CD1c-positive myeloid dendritic cell (primary cell): ENCODE data around the gene SDR39U1.

ENCODE experiments used
- DNase-seq: peaks from one replicate; pipeline ENCODE4 v3.0.0-alpha.2; 2016; ENCODE audit errors: extremely low spot score

SDR39U1 gene

GRCh38 chr14:24443053-24443665, 583 bp upstream of the SDR39U1 start:
- no peak for DNase-seq

GRCh38 chr14:24441904-24442239, 704 bp downstream of the SDR39U1 start:
- DNase-seq = no peak

GRCh38 chr14:24441485-24441884, 1.1 kb downstream of the SDR39U1 start:
- no peak for DNase-seq

- DNase-seq = no peak
These were observed 1.8 kb downstream of the SDR39U1 start for GRCh38 chr14:24440606-24441399.

- no peak for DNase-seq
These were observed 2.6 kb downstream of the SDR39U1 start for GRCh38 chr14:24439830-24440605.

- no peak for DNase-seq
These were observed 3.3 kb downstream of the SDR39U1 start for GRCh38 chr14:24439257-24439656.

- DNase-seq = peak; percentile 67
These were observed 4.1 kb downstream of the SDR39U1 start for GRCh38 chr14:24438223-24439097.

GRCh38 chr14:24437736-24438067, 4.9 kb downstream of the SDR39U1 start:
- DNase-seq = no peak

- DNase-seq = no peak
These were observed 5.4 kb downstream of the SDR39U1 start for GRCh38 chr14:24437020-24437735.

GRCh38 chr14:24436355-24437019, 6.1 kb downstream of the SDR39U1 start:
- DNase-seq = peak; percentile 78

GRCh38 chr14:24435998-24436354, 6.6 kb downstream of the SDR39U1 start:
- DNase-seq = no peak

- no peak for DNase-seq
These were observed 7.3 kb downstream of the SDR39U1 start for GRCh38 chr14:24435192-24435810.

GRCh38 chr14:24434676-24435075, 7.9 kb downstream of the SDR39U1 start:
- DNase-seq = no peak

GRCh38 chr14:24434036-24434435, 8.5 kb downstream of the SDR39U1 start:
- DNase-seq = no peak

GRCh38 chr14:24432259-24433131, 10.1 kb downstream of the SDR39U1 start:
- DNase-seq = no peak

- DNase-seq = peak; percentile 92
These were observed 10.9 kb downstream of the SDR39U1 start for GRCh38 chr14:24431569-24432258.

- peak; percentile 42 for DNase-seq
These were observed 11.7 kb downstream of the SDR39U1 start for GRCh38 chr14:24430682-24431568.
